Lung (tissue), 16 donors: Measurements from ENCODE around the gene NLRP2B. TPM values are rescaled to one million over a fixed set of nuclear protein-coding genes. Genes with fewer than 3 reads are reported as not detected.
"Not testable (repeated sequence)": the region's sequence is repeated elsewhere in the genome, so short reads cannot be mapped to it uniquely, and the experiment has no call there.

ENCODE experiments used
- ATAC-seq: fragments of 200-7000 bp; cut with Tn5 transposase; one replicate; pipeline ENCODE4 v1.9.1; 2020; ENCODE audit warnings: moderate number of reproducible peaks; ENCODE audit not compliant: insufficient read depth, low FRiP score
- DNase-seq, 3 donors: peaks; one replicate each; pipeline ENCODE4 v3.0.0-alpha.2; 2013 to 2017
- H3K27ac ChIP-seq, 2 donors: one replicate each; pipeline ENCODE4 v1.5.1; 2013; ENCODE audit warnings: mild to moderate bottlenecking in 2 of 2, moderate library complexity in 2 of 2, control low read depth in 1 of 2, inconsistent platforms in 1 of 2, low read depth in 1 of 2, low read length in 1 of 2
- H3K27me3 ChIP-seq, 3 donors: one replicate each; pipeline ENCODE4 v1.5.1; 2013; ENCODE audit warnings: low read length in 2 of 3; ENCODE audit not compliant: control insufficient read depth in 3 of 3, insufficient read depth in 3 of 3
- H3K36me3 ChIP-seq, 4 donors: one replicate each; pipeline ENCODE4 v1.5.1; 2013; ENCODE audit warnings: low read length in 4 of 4, mild to moderate bottlenecking in 1 of 4, moderate library complexity in 1 of 4; ENCODE audit not compliant: control insufficient read depth in 4 of 4, insufficient read depth in 4 of 4
- H3K4me1 ChIP-seq, 5 donors: one replicate each; pipeline ENCODE4 v1.5.1; 2013; ENCODE audit warnings: low read length in 5 of 5, mild to moderate bottlenecking in 2 of 5, moderate library complexity in 1 of 5; ENCODE audit not compliant: control insufficient read depth in 5 of 5, insufficient read depth in 5 of 5
- H3K4me3 ChIP-seq: one replicate; pipeline ENCODE4 v1.5.1; 2013; ENCODE audit warnings: mild to moderate bottlenecking, control low read depth, moderate library complexity
- H3K9ac ChIP-seq, 2 donors: one replicate each; pipeline ENCODE4 v1.5.1; 2013; ENCODE audit warnings: low read length in 2 of 2, control low read depth in 1 of 2; ENCODE audit not compliant: insufficient read depth in 1 of 2
- H3K9me3 ChIP-seq, 4 donors: one replicate each; pipeline ENCODE4 v1.5.1; 2013; ENCODE audit warnings: low read length in 3 of 4, mild to moderate bottlenecking in 1 of 4, moderate library complexity in 1 of 4; ENCODE audit not compliant: control insufficient read depth in 4 of 4, insufficient read depth in 3 of 4
- WGBS, 2 donors: extraction: QIAGEN DNeasy Blood & Tissue Kit; methylation state at CpG; one replicate each; pipeline ENCODE4 v1.1.7; 2013; 5-methylcytosine and 5-hydroxymethylcytosine counted together
- long read RNA-seq, 5 donors: transcript quantifications; one replicate each; lab custom pipeline, GENCODE V29; 2026
- polyA plus RNA-seq, 2 donors: library from polyadenylated mRNA; stranded (reverse); fragments of 200-250 nt; gene quantifications; one replicate each; pipeline ENCODE4 v1.2.1, GENCODE V29; 2013
- total RNA-seq, 2 donors: library from RNA; depleted of rRNA in 1 of 2; stranded (reverse); fragments of >200 nt in 1 of 2; gene quantifications; one replicate each; pipeline ENCODE4 v1.2.1, GENCODE V29; 2014 to 2021
- TF ChIP-seq, protein P1 (sequence below): IDR thresholded peaks from 2 replicates; pipeline ENCODE4 v1.5.1; 2012; ENCODE audit warnings: mild to moderate bottlenecking; ENCODE audit errors: control extremely low read depth, extremely low read depth
- donor health status: control.
- donor health status: control.
- donor health status: Bipolar disorder and iron deficiency.
- donor health status: healthy.
- donor health status: DM: yes; HTN: yes; CAD: no.

Gene NLRP2B
- total RNA-seq (not detected), polyA plus RNA-seq (not detected)
- long read RNA-seq, donor 1, result 0 reads
- long read RNA-seq, donor 2, result 0 reads
- long read RNA-seq, donor 3, result 0 reads
- long read RNA-seq, donor 4, result 0 reads
- long read RNA-seq, donor 5, result 0 reads

DNA sequence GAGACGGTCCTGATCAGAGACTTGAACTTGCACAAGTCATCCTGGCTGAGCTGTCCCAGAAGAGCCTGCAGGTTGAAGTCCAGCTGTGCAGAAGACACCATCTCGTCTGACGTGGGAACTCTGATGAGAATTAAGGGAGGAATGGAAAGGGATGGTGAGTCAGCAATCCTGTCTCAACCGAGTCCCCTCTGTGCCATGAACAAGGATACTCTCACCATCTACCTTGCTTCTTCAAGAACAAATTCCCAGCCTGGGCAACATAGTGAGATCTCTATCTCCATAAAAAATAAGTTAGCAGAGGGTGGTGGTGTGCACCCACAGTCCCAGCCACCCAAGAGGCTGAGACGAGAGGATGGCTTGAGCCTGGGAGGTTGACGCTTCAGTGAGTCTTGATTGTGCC lies at the start of gene NLRP2B:
Gene NLRP2B, minus strand, starts transcription at position 101 of the 400 bp plus-strand sequence.
- Histone ChIP-seq H3K36me3 (no peaks in the 10 kb centered on the region), H3K27me3 (peaks cover 0 to 2% (median 0%) of the 10 kb centered on the region in 3 donors), H3K4me1 (no peaks in the 10 kb centered on the region), H3K9ac (no peak within 1 kb of the TSS), H3K4me3 (no peak within 1 kb of the TSS), H3K9me3 (peaks cover 0 to 14% (median 0%) of the 10 kb centered on the region in 4 donors), H3K27ac (no peak within 1 kb of the TSS)
- WGBS, 2 donors, result 85 to 87% methylated on average over 6 of the region's 6 CpGs
- ATAC-seq, result no peak
- TF ChIP-seq, protein P1, sequence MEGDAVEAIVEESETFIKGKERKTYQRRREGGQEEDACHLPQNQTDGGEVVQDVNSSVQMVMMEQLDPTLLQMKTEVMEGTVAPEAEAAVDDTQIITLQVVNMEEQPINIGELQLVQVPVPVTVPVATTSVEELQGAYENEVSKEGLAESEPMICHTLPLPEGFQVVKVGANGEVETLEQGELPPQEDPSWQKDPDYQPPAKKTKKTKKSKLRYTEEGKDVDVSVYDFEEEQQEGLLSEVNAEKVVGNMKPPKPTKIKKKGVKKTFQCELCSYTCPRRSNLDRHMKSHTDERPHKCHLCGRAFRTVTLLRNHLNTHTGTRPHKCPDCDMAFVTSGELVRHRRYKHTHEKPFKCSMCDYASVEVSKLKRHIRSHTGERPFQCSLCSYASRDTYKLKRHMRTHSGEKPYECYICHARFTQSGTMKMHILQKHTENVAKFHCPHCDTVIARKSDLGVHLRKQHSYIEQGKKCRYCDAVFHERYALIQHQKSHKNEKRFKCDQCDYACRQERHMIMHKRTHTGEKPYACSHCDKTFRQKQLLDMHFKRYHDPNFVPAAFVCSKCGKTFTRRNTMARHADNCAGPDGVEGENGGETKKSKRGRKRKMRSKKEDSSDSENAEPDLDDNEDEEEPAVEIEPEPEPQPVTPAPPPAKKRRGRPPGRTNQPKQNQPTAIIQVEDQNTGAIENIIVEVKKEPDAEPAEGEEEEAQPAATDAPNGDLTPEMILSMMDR, result no peak
- DNase-seq, result no peak

- DNase-seq, H3K27ac ChIP-seq, H3K4me3 ChIP-seq, H3K9ac ChIP-seq, H3K9me3 ChIP-seq, H3K4me1 ChIP-seq, ATAC-seq, H3K27me3 ChIP-seq, H3K36me3 ChIP-seq: not testable (repeated sequence)
- 82 to 92% methylated on average over 3 of the region's 3 CpGs for WGBS, 2 donors
Measured at GRCh38 chrX:57725995-57726394, 45.9 kb upstream of the NLRP2B start.

GRCh38 chrX:57681341-57681740 lies 1.3 kb upstream of the NLRP2B start:
- peaks cover 0 to 2% (median 0%) of the 10 kb centered on the region in 3 donors for H3K27me3 ChIP-seq
- no peak overlapping the region for H3K4me3 ChIP-seq
- H3K9ac ChIP-seq, result no peak overlapping the region
- H3K27ac ChIP-seq, result no peak overlapping the region
- TF ChIP-seq, protein P1, result no peak
- H3K4me1 ChIP-seq, result no peaks in the 10 kb centered on the region
- 51 to 53% methylated on average over 2 of the region's 2 CpGs for WGBS, 2 donors
- no peak for DNase-seq
- peaks cover 0 to 14% (median 0%) of the 10 kb centered on the region in 4 donors for H3K9me3 ChIP-seq
- no peak for ATAC-seq
- no peaks in the 10 kb centered on the region for H3K36me3 ChIP-seq

- Histone ChIP-seq H3K27ac (no peak overlapping the region), H3K9me3 (peaks cover 0 to 14% (median 0%) of the 10 kb centered on the region in 4 donors), H3K27me3 (peaks cover 0 to 2% (median 0%) of the 10 kb centered on the region in 3 donors), H3K9ac (no peak overlapping the region), H3K36me3 (no peaks in the 10 kb centered on the region), H3K4me3 (no peak overlapping the region), H3K4me1 (no peaks in the 10 kb centered on the region)
- WGBS, 2 donors, result 89 to 92% methylated on average over 32 to 37 of the region's 37 CpGs
- DNase-seq, result no peak
- ATAC-seq, result no peak
- TF ChIP-seq, protein P1, result no peak
Measured at GRCh38 chrX:57678686-57679428, 1.2 kb downstream of the NLRP2B start.
